Measurements from ENCODE around the gene LRP1.

Gene LRP1

DNA sequence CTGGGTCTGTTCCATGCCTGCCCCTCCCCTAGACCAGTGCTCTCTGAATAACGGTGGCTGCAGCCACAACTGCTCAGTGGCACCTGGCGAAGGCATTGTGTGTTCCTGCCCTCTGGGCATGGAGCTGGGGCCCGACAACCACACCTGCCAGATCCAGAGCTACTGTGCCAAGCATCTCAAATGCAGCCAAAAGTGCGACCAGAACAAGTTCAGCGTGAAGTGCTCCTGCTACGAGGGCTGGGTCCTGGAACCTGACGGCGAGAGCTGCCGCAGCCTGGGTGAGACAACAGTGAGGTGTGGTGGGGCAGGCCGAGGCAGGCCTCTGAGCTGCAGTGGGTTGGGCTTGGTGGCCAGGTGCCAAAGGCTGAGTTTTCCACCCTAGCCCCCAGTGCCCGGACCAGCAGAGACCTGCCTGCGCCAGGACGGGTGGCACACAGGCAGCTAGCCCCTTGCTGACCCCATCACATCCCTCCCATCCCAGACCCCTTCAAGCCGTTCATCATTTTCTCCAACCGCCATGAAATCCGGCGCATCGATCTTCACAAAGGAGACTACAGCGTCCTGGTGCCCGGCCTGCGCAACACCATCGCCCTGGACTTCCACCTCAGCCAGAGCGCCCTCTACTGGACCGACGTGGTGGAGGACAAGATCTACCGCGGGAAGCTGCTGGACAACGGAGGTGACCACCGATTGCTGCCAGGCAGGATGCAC, 47.3 kb downstream of the LRP1 start:
- TF ChIP-seq ISL1 (CRISPR knock-in tag; IDR thresholded peaks at IDR 0.05) (no peak), ZNF70 (CRISPR knock-in tag; IDR thresholded peaks at IDR 0.05) (peak; percentile 94), CSDC2 (CRISPR knock-in tag; IDR thresholded peaks at IDR 0.05) (no peak)
- ATAC-seq = peak; percentile 88

DNA sequence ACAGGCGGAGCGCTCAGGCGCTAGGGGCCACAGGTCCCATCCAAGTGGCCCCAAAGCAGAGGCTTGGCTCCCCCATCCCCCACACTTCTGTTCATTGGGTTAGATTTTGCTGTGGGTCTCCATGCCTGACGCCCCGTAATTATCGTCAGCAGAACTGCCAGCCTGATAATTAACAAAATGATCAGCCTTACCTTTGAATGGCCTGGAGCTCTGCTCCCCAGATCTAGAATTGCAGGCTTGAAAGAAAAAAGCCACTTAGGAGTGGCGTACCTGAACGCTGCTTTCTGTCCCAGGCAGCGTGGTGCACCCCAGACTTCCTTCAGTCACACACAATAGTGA, 47.8 kb downstream of the LRP1 start:
- no peak for TF ChIP-seq ZFP30 (CRISPR knock-in tag; IDR thresholded peaks at IDR 0.05)
- no peak for TF ChIP-seq GLIS3 (CRISPR knock-in tag; IDR thresholded peaks at IDR 0.05)
- no peak for TF ChIP-seq ISL1 (CRISPR knock-in tag; IDR thresholded peaks at IDR 0.05)
- no peak for TF ChIP-seq PPARA (CRISPR knock-in tag; IDR thresholded peaks at IDR 0.05; ENCODE audit: borderline replicate concordance)

DNA sequence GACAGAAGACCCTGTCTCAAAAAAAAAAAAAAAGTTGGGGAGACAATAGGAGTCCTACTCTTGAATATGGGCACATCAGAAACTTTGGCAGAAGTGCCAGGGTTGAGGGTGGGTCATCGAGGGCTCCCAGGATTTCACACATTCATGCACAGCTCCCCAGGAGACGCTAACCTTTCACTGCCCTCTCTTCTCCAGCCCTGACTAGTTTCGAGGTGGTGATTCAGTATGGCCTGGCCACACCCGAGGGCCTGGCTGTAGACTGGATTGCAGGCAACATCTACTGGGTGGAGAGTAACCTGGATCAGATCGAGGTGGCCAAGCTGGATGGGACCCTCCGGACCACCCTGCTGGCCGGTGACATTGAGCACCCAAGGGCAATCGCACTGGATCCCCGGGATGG, 48.6 kb downstream of the LRP1 start:
- TF ChIP-seq, protein P1, sequence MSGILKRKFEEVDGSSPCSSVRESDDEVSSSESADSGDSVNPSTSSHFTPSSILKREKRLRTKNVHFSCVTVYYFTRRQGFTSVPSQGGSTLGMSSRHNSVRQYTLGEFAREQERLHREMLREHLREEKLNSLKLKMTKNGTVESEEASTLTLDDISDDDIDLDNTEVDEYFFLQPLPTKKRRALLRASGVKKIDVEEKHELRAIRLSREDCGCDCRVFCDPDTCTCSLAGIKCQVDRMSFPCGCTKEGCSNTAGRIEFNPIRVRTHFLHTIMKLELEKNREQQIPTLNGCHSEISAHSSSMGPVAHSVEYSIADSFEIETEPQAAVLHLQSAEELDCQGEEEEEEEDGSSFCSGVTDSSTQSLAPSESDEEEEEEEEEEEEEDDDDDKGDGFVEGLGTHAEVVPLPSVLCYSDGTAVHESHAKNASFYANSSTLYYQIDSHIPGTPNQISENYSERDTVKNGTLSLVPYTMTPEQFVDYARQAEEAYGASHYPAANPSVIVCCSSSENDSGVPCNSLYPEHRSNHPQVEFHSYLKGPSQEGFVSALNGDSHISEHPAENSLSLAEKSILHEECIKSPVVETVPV (CRISPR knock-in tag; IDR thresholded peaks at IDR 0.05) = no peak
- TF ChIP-seq TOX (CRISPR knock-in tag; IDR thresholded peaks at IDR 0.05; ENCODE audit: borderline replicate concordance) (no peak), GLIS3 (CRISPR knock-in tag; IDR thresholded peaks at IDR 0.05) (no peak)
- ATAC-seq = no peak

More for the DNA sequence above, 47.8 kb downstream of the LRP1 start:
- no peak for ATAC-seq

DNA sequence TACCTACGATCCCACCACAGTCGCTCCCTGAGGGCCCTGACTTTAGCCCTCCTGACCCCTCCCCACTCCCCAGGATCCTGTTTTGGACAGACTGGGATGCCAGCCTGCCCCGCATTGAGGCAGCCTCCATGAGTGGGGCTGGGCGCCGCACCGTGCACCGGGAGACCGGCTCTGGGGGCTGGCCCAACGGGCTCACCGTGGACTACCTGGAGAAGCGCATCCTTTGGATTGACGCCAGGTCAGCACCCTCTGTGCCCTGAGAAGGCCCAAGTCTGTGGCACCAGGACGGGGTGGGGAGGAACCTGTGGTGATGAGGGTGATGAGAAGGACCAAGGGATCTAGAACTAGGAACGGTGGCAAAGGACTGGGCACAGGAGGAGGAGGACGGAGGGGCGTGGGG, 49.1 kb downstream of the LRP1 start:
- TF ChIP-seq, protein P2, sequence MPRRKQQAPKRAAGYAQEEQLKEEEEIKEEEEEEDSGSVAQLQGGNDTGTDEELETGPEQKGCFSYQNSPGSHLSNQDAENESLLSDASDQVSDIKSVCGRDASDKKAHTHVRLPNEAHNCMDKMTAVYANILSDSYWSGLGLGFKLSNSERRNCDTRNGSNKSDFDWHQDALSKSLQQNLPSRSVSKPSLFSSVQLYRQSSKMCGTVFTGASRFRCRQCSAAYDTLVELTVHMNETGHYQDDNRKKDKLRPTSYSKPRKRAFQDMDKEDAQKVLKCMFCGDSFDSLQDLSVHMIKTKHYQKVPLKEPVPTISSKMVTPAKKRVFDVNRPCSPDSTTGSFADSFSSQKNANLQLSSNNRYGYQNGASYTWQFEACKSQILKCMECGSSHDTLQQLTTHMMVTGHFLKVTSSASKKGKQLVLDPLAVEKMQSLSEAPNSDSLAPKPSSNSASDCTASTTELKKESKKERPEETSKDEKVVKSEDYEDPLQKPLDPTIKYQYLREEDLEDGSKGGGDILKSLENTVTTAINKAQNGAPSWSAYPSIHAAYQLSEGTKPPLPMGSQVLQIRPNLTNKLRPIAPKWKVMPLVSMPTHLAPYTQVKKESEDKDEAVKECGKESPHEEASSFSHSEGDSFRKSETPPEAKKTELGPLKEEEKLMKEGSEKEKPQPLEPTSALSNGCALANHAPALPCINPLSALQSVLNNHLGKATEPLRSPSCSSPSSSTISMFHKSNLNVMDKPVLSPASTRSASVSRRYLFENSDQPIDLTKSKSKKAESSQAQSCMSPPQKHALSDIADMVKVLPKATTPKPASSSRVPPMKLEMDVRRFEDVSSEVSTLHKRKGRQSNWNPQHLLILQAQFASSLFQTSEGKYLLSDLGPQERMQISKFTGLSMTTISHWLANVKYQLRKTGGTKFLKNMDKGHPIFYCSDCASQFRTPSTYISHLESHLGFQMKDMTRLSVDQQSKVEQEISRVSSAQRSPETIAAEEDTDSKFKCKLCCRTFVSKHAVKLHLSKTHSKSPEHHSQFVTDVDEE (CRISPR knock-in tag; IDR thresholded peaks at IDR 0.05) = no peak
- no peak for TF ChIP-seq ZNF70 (CRISPR knock-in tag; IDR thresholded peaks at IDR 0.05)
- no peak for TF ChIP-seq SNAI2 (CRISPR knock-in tag; IDR thresholded peaks at IDR 0.05)
- TF ChIP-seq ARNTL (CRISPR knock-in tag; IDR thresholded peaks at IDR 0.05; ENCODE audit: borderline replicate concordance, low read depth) = no peak
- TF ChIP-seq ESRRG (CRISPR knock-in tag; IDR thresholded peaks at IDR 0.05) = no peak
- TF ChIP-seq TCF4 (CRISPR knock-in tag; IDR thresholded peaks at IDR 0.05; ENCODE audit: borderline replicate concordance) = no peak
- no peak for TF ChIP-seq ZFP30 (CRISPR knock-in tag; IDR thresholded peaks at IDR 0.05)
- no peak for TF ChIP-seq TOX (CRISPR knock-in tag; IDR thresholded peaks at IDR 0.05; ENCODE audit: borderline replicate concordance)
- TF ChIP-seq CSDC2 (CRISPR knock-in tag; IDR thresholded peaks at IDR 0.05) = no peak
- no peak for ATAC-seq

DNA sequence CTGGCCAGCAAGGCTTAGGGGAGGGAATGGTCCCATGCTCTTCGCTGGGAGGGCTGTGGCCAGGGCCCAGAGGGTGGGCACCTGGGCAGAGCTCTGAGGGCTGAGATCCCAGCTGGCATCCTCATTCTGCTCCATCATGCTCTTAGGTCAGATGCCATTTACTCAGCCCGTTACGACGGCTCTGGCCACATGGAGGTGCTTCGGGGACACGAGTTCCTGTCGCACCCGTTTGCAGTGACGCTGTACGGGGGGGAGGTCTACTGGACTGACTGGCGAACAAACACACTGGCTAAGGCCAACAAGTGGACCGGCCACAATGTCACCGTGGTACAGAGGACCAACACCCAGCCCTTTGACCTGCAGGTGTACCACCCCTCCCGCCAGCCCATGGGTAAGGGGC, 49.9 kb downstream of the LRP1 start:
- no peak for TF ChIP-seq GLIS3 (CRISPR knock-in tag; IDR thresholded peaks at IDR 0.05)
- TF ChIP-seq BACH2 (CRISPR knock-in tag; IDR thresholded peaks at IDR 0.05; ENCODE audit: borderline replicate concordance) = no peak
- TF ChIP-seq ARNTL (CRISPR knock-in tag; IDR thresholded peaks at IDR 0.05; ENCODE audit: borderline replicate concordance, low read depth) = no peak
- TF ChIP-seq, protein P2 (CRISPR knock-in tag; IDR thresholded peaks at IDR 0.05) = no peak
- no peak for TF ChIP-seq ZNF70 (CRISPR knock-in tag; IDR thresholded peaks at IDR 0.05)
- TF ChIP-seq ESRRG (CRISPR knock-in tag; IDR thresholded peaks at IDR 0.05) = no peak
- TF ChIP-seq SNAI2 (CRISPR knock-in tag; IDR thresholded peaks at IDR 0.05) = no peak
- TF ChIP-seq, protein P3, sequence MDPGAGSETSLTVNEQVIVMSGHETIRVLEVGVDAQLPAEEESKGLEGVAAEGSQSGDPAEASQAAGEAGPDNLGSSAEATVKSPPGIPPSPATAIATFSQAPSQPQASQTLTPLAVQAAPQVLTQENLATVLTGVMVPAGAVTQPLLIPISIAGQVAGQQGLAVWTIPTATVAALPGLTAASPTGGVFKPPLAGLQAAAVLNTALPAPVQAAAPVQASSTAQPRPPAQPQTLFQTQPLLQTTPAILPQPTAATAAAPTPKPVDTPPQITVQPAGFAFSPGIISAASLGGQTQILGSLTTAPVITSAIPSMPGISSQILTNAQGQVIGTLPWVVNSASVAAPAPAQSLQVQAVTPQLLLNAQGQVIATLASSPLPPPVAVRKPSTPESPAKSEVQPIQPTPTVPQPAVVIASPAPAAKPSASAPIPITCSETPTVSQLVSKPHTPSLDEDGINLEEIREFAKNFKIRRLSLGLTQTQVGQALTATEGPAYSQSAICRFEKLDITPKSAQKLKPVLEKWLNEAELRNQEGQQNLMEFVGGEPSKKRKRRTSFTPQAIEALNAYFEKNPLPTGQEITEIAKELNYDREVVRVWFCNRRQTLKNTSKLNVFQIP (CRISPR knock-in tag; IDR thresholded peaks at IDR 0.05; ENCODE audit: borderline replicate concordance, low read depth) = no peak
- TF ChIP-seq PPARA (CRISPR knock-in tag; IDR thresholded peaks at IDR 0.05; ENCODE audit: borderline replicate concordance) = no peak
- no peak for TF ChIP-seq TOX (CRISPR knock-in tag; IDR thresholded peaks at IDR 0.05; ENCODE audit: borderline replicate concordance)
- TF ChIP-seq, protein P4, sequence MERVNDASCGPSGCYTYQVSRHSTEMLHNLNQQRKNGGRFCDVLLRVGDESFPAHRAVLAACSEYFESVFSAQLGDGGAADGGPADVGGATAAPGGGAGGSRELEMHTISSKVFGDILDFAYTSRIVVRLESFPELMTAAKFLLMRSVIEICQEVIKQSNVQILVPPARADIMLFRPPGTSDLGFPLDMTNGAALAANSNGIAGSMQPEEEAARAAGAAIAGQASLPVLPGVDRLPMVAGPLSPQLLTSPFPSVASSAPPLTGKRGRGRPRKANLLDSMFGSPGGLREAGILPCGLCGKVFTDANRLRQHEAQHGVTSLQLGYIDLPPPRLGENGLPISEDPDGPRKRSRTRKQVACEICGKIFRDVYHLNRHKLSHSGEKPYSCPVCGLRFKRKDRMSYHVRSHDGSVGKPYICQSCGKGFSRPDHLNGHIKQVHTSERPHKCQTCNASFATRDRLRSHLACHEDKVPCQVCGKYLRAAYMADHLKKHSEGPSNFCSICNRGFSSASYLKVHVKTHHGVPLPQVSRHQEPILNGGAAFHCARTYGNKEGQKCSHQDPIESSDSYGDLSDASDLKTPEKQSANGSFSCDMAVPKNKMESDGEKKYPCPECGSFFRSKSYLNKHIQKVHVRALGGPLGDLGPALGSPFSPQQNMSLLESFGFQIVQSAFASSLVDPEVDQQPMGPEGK (CRISPR knock-in tag; IDR thresholded peaks at IDR 0.05; ENCODE audit: borderline replicate concordance) = no peak
- TF ChIP-seq ZFP3 (CRISPR knock-in tag; IDR thresholded peaks at IDR 0.05) = no peak
- no peak for ATAC-seq
